IPS-18a (cell line): ENCODE measurements around the gene SHC3.

Experiments used
- H3K27ac ChIP-seq: one replicate; pipeline ENCODE4 v1.5.1; 2013; ENCODE audit warnings: low read length
- H3K27me3 ChIP-seq: one replicate; pipeline ENCODE4 v1.6.1; 2013; ENCODE audit warnings: mild to moderate bottlenecking, low read length; ENCODE audit not compliant: control insufficient read depth, insufficient read depth
- H3K36me3 ChIP-seq: one replicate; pipeline ENCODE4 v1.6.1; 2013; ENCODE audit warnings: low read depth, low read length; ENCODE audit not compliant: control insufficient read depth
- H3K4me1 ChIP-seq: one replicate; pipeline ENCODE4 v1.6.1; 2013; ENCODE audit warnings: low read depth, low read length; ENCODE audit not compliant: control insufficient read depth
- H3K4me3 ChIP-seq: one replicate; pipeline ENCODE4 v1.5.1; 2013; ENCODE audit warnings: low read length
- H3K9ac ChIP-seq: one replicate; pipeline ENCODE4 v1.6.1; 2013; ENCODE audit warnings: mild to moderate bottlenecking, low read length, moderate library complexity
- H3K9me3 ChIP-seq: one replicate; pipeline ENCODE4 v1.6.1; 2013; ENCODE audit warnings: low read depth, low read length; ENCODE audit not compliant: control insufficient read depth

SHC3 gene

DNA sequence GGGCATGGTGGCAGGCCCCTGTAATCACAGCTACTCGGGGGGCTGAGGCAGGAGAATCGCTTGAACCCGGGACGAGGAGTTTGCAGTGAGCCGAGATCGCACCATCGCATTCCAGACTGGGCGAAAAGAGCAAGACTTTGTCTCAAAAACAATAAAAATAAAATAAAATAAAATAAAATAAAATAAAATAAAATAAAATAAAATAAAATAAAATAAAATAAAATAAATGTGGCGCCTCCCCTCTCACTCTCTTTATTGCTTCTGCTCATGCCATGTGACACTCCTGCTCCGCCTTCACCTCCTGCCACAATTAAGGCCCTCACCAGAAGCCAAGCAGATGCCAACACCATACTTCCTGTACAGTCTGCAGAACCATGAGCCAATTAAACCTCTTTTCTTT lies 3.8 kb upstream of the SHC3 start:
- peaks cover 22% of the 10 kb centered on the region for H3K27me3 ChIP-seq
- H3K9ac ChIP-seq, result no peak overlapping the region
- H3K9me3 ChIP-seq, result no peaks in the 10 kb centered on the region
- H3K4me3 ChIP-seq, result no peak overlapping the region
- H3K36me3 ChIP-seq, result no peaks in the 10 kb centered on the region
- peaks cover 22% of the 10 kb centered on the region for H3K4me1 ChIP-seq
- no peak overlapping the region for H3K27ac ChIP-seq

DNA sequence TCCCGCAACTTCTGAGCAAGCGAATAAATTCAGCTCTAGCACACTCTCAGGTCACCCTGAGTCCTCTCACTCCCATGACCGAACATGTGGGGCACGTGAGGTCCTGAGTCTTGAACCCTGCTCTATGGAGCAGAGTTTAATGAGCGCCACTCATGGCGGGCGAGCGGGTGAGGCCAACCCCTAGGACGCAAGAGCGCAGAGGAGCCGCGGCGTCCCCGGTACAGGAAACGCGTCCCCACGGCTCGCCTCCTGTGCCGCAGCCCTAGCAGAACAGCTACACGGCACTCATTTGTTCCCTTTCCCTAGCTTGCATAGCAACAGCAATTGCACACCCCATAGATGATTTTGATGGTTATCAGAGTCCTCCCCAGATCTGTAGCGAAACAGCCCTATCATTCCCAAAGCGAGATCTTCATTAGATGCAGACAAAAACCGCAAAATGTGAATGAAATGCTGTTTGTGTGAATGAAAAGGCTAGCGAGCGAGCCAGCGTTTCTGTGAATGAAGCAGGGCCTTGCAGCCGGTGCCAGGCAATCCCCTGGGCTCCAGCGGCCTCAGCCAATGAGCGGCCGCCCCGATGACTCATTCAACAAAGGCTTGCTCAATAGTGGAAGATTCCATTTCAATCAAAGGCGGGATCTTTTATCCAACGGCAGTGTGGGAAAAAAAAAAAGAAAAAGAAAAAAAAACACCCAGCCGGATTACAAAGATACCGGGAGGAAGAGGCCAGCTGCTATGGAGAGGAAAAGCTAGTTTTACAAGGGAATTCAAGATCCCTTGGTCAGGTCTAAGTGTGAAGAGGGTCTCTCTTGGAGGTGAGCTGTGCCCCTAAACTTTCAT lies 1.5 kb upstream of the SHC3 start:
- H3K27ac ChIP-seq, result peak overlapping the region; percentile 67

GRCh38 chr9:89179540-89179894 lies 899 bp upstream of the SHC3 start:
- peak overlapping the region; percentile 60 for H3K4me3 ChIP-seq

More for the DNA sequence above, 1.5 kb upstream of the SHC3 start:
- Histone ChIP-seq H3K4me1 (peaks cover 26% of the 10 kb centered on the region), H3K9ac (peak overlapping the region; percentile 60), H3K27me3 (peaks cover 41% of the 10 kb centered on the region), H3K36me3 (no peaks in the 10 kb centered on the region), H3K4me3 (peak overlapping the region; percentile 60), H3K9me3 (no peaks in the 10 kb centered on the region)

GRCh38 chr9:89178830-89179539 lies 367 bp upstream of the SHC3 start:
- H3K27me3 ChIP-seq, result peaks cover 41% of the 10 kb centered on the region
- no peaks in the 10 kb centered on the region for H3K9me3 ChIP-seq
- no peaks in the 10 kb centered on the region for H3K36me3 ChIP-seq
- peaks cover 26% of the 10 kb centered on the region for H3K4me1 ChIP-seq
- H3K9ac ChIP-seq, result peak overlapping the region; percentile 60
- peak overlapping the region; percentile 60 for H3K4me3 ChIP-seq
- H3K27ac ChIP-seq, result no peak overlapping the region

More at GRCh38 chr9:89179540-89179894, 899 bp upstream of the SHC3 start:
- peaks cover 41% of the 10 kb centered on the region for H3K27me3 ChIP-seq
- H3K27ac ChIP-seq, result peak overlapping the region; percentile 67
- peaks cover 26% of the 10 kb centered on the region for H3K4me1 ChIP-seq
- H3K9ac ChIP-seq, result peak overlapping the region; percentile 60
- H3K9me3 ChIP-seq, result no peaks in the 10 kb centered on the region
- H3K36me3 ChIP-seq, result no peaks in the 10 kb centered on the region

GRCh38 chr9:89177012-89177943 lies 1.3 kb downstream of the SHC3 start:
- Histone ChIP-seq H3K4me1 (peaks cover 26% of the 10 kb centered on the region), H3K9ac (peak overlapping the region; percentile 16), H3K36me3 (no peaks in the 10 kb centered on the region), H3K27ac (no peak overlapping the region), H3K4me3 (peak overlapping the region; percentile 60), H3K9me3 (no peaks in the 10 kb centered on the region), H3K27me3 (peaks cover 41% of the 10 kb centered on the region)

DNA sequence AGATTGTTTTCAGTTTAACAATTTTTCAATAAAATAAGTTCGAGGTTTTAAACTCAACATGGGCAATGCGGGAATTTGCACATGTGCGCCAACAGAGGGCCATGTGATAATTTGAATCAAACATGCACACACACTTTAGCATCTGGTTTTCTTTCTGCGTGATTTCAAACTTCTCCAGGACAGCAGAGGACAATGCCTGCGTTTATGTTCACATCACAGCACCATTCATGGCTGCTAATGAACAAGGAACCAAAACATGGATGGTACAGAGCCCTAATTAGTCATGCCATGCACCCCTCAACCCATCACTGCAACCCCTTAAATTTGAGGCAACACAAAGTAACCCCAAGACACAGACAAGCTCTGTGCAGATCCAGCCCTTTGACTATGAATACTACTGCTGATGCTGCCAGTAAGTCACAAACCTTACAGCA lies 2.8 kb downstream of the SHC3 start:
- Histone ChIP-seq H3K9me3 (no peaks in the 10 kb centered on the region), H3K4me3 (no peak overlapping the region), H3K4me1 (peaks cover 26% of the 10 kb centered on the region), H3K27ac (no peak overlapping the region), H3K27me3 (peaks cover 41% of the 10 kb centered on the region), H3K9ac (no peak overlapping the region), H3K36me3 (no peaks in the 10 kb centered on the region)

- H3K4me3 ChIP-seq, result no peak overlapping the region
- no peak overlapping the region for H3K9ac ChIP-seq
- peaks cover 13% of the 10 kb centered on the region for H3K4me1 ChIP-seq
- H3K27me3 ChIP-seq, result peaks cover 35% of the 10 kb centered on the region
- no peak overlapping the region for H3K27ac ChIP-seq
- no peaks in the 10 kb centered on the region for H3K9me3 ChIP-seq
- no peaks in the 10 kb centered on the region for H3K36me3 ChIP-seq
These were observed 4.3 kb downstream of the SHC3 start for GRCh38 chr9:89174291-89174690.

GRCh38 chr9:89173072-89173471 lies 5.5 kb downstream of the SHC3 start:
- Histone ChIP-seq H3K4me1 (peaks cover 6% of the 10 kb centered on the region), H3K27ac (no peak overlapping the region), H3K27me3 (peaks cover 23% of the 10 kb centered on the region)

GRCh38 chr9:89172398-89172797 lies 6.2 kb downstream of the SHC3 start:
- Histone ChIP-seq H3K9ac (no peak overlapping the region), H3K36me3 (no peaks in the 10 kb centered on the region), H3K27ac (no peak overlapping the region), H3K27me3 (peaks cover 19% of the 10 kb centered on the region), H3K9me3 (no peaks in the 10 kb centered on the region), H3K4me3 (no peak overlapping the region), H3K4me1 (peaks cover 4% of the 10 kb centered on the region)

More at GRCh38 chr9:89173072-89173471, 5.5 kb downstream of the SHC3 start:
- Histone ChIP-seq H3K4me3 (no peak overlapping the region), H3K9me3 (no peaks in the 10 kb centered on the region), H3K36me3 (no peaks in the 10 kb centered on the region), H3K9ac (no peak overlapping the region)

DNA sequence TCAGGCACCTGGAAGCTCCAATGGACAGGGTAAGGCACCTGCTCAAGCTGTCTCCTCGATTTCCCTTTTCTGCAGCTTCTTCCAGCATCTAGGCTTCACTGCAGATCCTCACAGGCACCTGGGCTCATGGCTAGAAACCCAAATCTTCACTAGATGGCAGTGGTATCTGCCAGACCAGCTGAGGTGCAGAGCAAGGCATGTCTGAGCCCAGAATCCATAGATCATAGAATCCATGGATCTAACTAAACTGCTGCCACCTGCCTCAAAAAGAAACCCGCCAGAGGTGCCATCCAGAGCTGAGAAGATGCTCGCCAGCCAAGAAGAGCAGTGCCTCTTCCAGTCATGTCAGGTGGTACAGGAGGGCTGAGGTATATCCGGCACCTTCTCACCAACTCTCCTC lies 6.9 kb downstream of the SHC3 start:
- Histone ChIP-seq H3K27me3 (peaks cover 12% of the 10 kb centered on the region), H3K36me3 (no peaks in the 10 kb centered on the region), H3K4me1 (no peaks in the 10 kb centered on the region), H3K9ac (no peak overlapping the region), H3K4me3 (no peak overlapping the region), H3K27ac (no peak overlapping the region), H3K9me3 (no peaks in the 10 kb centered on the region)

DNA sequence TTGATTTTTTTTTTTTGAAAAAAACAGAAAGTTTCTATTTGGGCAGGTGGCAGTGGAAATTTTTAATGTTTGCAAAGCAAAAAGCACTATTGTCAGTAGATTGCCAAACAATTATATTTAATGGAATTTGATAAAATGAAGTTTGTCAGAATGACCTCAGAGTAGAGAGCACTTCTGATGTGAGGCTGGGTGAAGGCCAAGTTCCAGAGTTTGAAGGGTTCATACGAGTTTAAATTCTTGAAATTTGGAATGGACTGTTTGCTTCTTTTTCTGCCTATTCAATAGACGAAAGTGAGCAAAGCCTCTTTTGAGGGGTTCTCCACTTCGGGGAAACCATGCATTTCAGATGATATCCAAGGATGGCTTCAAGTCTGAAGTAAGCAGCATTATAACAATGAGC lies 7.4 kb downstream of the SHC3 start:
- H3K4me3 ChIP-seq, result no peak overlapping the region
- H3K36me3 ChIP-seq, result no peaks in the 10 kb centered on the region
- H3K27me3 ChIP-seq, result peaks cover 7% of the 10 kb centered on the region
- no peak overlapping the region for H3K9ac ChIP-seq
- no peaks in the 10 kb centered on the region for H3K4me1 ChIP-seq
- no peak overlapping the region for H3K27ac ChIP-seq
- H3K9me3 ChIP-seq, result no peaks in the 10 kb centered on the region
